ENCODE measurements around the gene OR2A5.

- TF ChIP-seq, protein P1, sequence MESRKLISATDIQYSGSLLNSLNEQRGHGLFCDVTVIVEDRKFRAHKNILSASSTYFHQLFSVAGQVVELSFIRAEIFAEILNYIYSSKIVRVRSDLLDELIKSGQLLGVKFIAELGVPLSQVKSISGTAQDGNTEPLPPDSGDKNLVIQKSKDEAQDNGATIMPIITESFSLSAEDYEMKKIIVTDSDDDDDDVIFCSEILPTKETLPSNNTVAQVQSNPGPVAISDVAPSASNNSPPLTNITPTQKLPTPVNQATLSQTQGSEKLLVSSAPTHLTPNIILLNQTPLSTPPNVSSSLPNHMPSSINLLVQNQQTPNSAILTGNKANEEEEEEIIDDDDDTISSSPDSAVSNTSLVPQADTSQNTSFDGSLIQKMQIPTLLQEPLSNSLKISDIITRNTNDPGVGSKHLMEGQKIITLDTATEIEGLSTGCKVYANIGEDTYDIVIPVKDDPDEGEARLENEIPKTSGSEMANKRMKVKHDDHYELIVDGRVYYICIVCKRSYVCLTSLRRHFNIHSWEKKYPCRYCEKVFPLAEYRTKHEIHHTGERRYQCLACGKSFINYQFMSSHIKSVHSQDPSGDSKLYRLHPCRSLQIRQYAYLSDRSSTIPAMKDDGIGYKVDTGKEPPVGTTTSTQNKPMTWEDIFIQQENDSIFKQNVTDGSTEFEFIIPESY (CRISPR knock-in tag; IDR thresholded peaks at IDR 0.05): no peak
- TF ChIP-seq SP2 (IDR thresholded peaks at IDR 0.05; ENCODE audit: extremely low read depth, low read depth, low read length, poor library complexity, severe bottlenecking) (no peak), NFYB (IDR thresholded peaks at IDR 0.05; ENCODE audit: extremely low read depth, insufficient read length) (no peak), ZFX (CRISPR knock-in tag; IDR thresholded peaks at IDR 0.05) (no peak), RFX5 (IDR thresholded peaks at IDR 0.05; ENCODE audit: low read depth, low read length) (no peak), SMAD3 (CRISPR knock-in tag; conservative IDR thresholded peaks at IDR 0.05) (no peak), SREBF2 (CRISPR knock-in tag; IDR thresholded peaks at IDR 0.05) (no peak), DLX4 (CRISPR knock-in tag; IDR thresholded peaks at IDR 0.05) (no peak)
- TF ChIP-seq, protein P2, sequence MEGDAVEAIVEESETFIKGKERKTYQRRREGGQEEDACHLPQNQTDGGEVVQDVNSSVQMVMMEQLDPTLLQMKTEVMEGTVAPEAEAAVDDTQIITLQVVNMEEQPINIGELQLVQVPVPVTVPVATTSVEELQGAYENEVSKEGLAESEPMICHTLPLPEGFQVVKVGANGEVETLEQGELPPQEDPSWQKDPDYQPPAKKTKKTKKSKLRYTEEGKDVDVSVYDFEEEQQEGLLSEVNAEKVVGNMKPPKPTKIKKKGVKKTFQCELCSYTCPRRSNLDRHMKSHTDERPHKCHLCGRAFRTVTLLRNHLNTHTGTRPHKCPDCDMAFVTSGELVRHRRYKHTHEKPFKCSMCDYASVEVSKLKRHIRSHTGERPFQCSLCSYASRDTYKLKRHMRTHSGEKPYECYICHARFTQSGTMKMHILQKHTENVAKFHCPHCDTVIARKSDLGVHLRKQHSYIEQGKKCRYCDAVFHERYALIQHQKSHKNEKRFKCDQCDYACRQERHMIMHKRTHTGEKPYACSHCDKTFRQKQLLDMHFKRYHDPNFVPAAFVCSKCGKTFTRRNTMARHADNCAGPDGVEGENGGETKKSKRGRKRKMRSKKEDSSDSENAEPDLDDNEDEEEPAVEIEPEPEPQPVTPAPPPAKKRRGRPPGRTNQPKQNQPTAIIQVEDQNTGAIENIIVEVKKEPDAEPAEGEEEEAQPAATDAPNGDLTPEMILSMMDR (IDR thresholded peaks at IDR 0.05 in 2 of 3, conservative IDR thresholded peaks at IDR 0.05 in 1 of 3; ENCODE audit: insufficient read depth in 2 of 3, low read depth in 1 of 3, low read length in 3 of 3): no peak
Observed at GRCh38 chr7:144069511-144069910, 20.8 kb downstream of the OR2A5 start, which contains the start of gene OR2A25.

Measured in K562 (cell line).